GM23248 (cell line): Measurements from ENCODE around the gene ANKK1. TPM values are rescaled to one million over a fixed set of nuclear protein-coding genes. Genes with fewer than 3 reads are reported as not detected.

Source experiments
- DNase-seq: peaks from one replicate; pipeline ENCODE4 v3.0.0-alpha.2; 2015
- H2AFZ ChIP-seq: fragments of 200-600 bp; sonication (generic); 2 replicates; pipeline ENCODE4 v1.6.1; 2016; ENCODE audit warnings: antibody characterized with exemption
- H3F3A ChIP-seq: fragments of 200-600 bp; sonication (generic); 2 replicates; pipeline ENCODE4 v1.6.1; 2016; ENCODE audit warnings: mild to moderate bottlenecking, antibody characterized with exemption, mixed run types; ENCODE audit not compliant: insufficient read depth
- H3K27ac ChIP-seq: fragments of 200-600 bp; sonication (generic); 2 replicates; pipeline ENCODE4 v1.5.1; 2016; ENCODE audit warnings: mild to moderate bottlenecking
- H3K27me3 ChIP-seq: fragments of 200-600 bp; sonication (generic); replicated peaks from 2 replicates; pipeline ENCODE4 v1.6.1; 2016; ENCODE audit warnings: mild to moderate bottlenecking; ENCODE audit not compliant: insufficient read depth
- H3K36me3 ChIP-seq: fragments of 200-600 bp; sonication (generic); 2 replicates; pipeline ENCODE4 v1.6.1; 2016; ENCODE audit warnings: low read depth, mild to moderate bottlenecking
- H3K4me1 ChIP-seq: fragments of 200-600 bp; sonication (generic); 2 replicates; pipeline ENCODE4 v1.6.1; 2016; ENCODE audit warnings: mild to moderate bottlenecking; ENCODE audit not compliant: insufficient read depth
- H3K4me2 ChIP-seq: fragments of 200-600 bp; sonication (generic); one replicate; pipeline ENCODE4 v1.6.1; 2016; ENCODE audit warnings: mild to moderate bottlenecking; ENCODE audit not compliant: unreplicated experiment
- H3K4me3 ChIP-seq: fragments of 200-600 bp; sonication (generic); 2 replicates; pipeline ENCODE4 v1.5.1; 2016; ENCODE audit warnings: mild to moderate bottlenecking
- H3K79me2 ChIP-seq: fragments of 200-600 bp; sonication (generic); 2 replicates; pipeline ENCODE4 v1.6.1; 2016; ENCODE audit warnings: mild to moderate bottlenecking; ENCODE audit not compliant: insufficient read depth
- H3K9ac ChIP-seq: fragments of 200-600 bp; sonication (generic); 2 replicates; pipeline ENCODE4 v1.6.1; 2016; ENCODE audit warnings: mild to moderate bottlenecking
- H3K9me2 ChIP-seq: fragments of 200-600 bp; sonication (generic); 2 replicates; pipeline ENCODE4 v1.6.1; 2016; ENCODE audit warnings: mixed run types, mild to moderate bottlenecking, moderate library complexity; ENCODE audit not compliant: insufficient read depth
- H3K9me3 ChIP-seq: fragments of 200-600 bp; sonication (generic); one replicate; pipeline ENCODE4 v1.6.1; 2017; ENCODE audit warnings: low read depth
- H4K20me1 ChIP-seq: fragments of 200-600 bp; sonication (generic); 2 replicates; pipeline ENCODE4 v1.6.0; 2016; ENCODE audit not compliant: insufficient read depth
- EZH2 ChIP-seq: fragments of 200-600 bp; sonication (generic); IDR thresholded peaks from 2 replicates; pipeline ENCODE4 v1.6.1; 2018; ENCODE audit warnings: antibody characterized with exemption, mild to moderate bottlenecking; ENCODE audit not compliant: insufficient read depth, poor library complexity, severe bottlenecking
- EZH2phosphoT487 ChIP-seq: fragments of 200-600 bp; sonication (generic); IDR thresholded peaks from 2 replicates; pipeline ENCODE4 v1.6.1; 2018; ENCODE audit warnings: antibody characterized with exemption, moderate library complexity, mild to moderate bottlenecking, low read depth; ENCODE audit not compliant: insufficient read depth
- WGBS, 2 experiments: methylation state at CpG; one replicate each; pipeline ENCODE4 v1.1.6; 2015 to 2017; ENCODE audit warnings: low lambda C conversion rate in 2 of 2, low coverage in 1 of 2; ENCODE audit errors: missing lambda C conversion rate in 2 of 2; 5-methylcytosine and 5-hydroxymethylcytosine counted together
- in situ Hi-C: fragments of 300-500 bp; cut with MboI; formaldehyde crosslinking; loops from 2 replicates; pipeline ENCODE4 v1.15.0; 2020
- polyA plus RNA-seq: library from polyadenylated mRNA; unstranded; fragments of >200 nt; fragmentation: Nextera tagmentation; extraction: Ambion mirVana; gene quantifications from 2 replicates; pipeline ENCODE4 v1.2.1, GENCODE V29; 2016
- total RNA-seq: library from RNA; depleted of rRNA; stranded (reverse); fragments of >200 nt; shearing (Covaris generic); gene quantifications from 2 replicates; pipeline ENCODE4 v1.2.3, GENCODE V29; 2014

The ANKK1 gene
- total and polyA plus RNA-seq, 2 experiments from 2014 or later, result not detected

DNA sequence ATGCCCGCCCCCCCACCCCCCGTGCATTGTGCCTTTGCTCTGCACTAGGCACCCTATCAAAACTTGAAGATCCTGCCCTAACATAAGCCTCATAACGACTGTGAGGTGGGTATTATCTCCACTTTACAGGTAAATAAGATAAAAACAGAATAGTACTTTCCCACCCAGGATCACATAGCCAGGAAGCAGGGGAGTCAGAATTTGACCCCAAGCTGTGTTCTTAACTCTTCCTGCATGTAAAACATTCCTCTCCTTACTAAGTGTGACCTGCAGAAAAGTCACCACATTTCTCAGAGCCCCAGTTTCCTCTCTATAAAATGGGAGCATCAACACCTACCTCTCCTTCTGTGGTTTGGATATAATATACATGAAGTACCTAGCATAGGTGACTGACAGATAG lies 18.2 kb upstream of the ANKK1 start:
- Histone ChIP-seq H3K4me2 (no peak overlapping the region), H3K27me3 (no peaks in the 10 kb centered on the region), H3K9ac (no peak overlapping the region), H3K36me3 (no peaks in the 10 kb centered on the region), H3K79me2 (no peaks in the 10 kb centered on the region), H3F3A (peaks cover 14% of the 10 kb centered on the region), H4K20me1 (no peaks in the 10 kb centered on the region), H3K27ac (no peak overlapping the region), H3K9me3 (no peaks in the 10 kb centered on the region), H3K4me1 (peaks cover 16% of the 10 kb centered on the region), H3K9me2 (no peaks in the 10 kb centered on the region), H2AFZ (no peak overlapping the region), H3K4me3 (no peak overlapping the region)
- WGBS, 2 experiments, result 73 to 85% methylated on average over 2 to 3 of the region's 3 CpGs
- no peak for TF ChIP-seq EZH2
- no peak for TF ChIP-seq EZH2phosphoT487
- in situ Hi-C loops, result no loop called here
- DNase-seq, result no peak

DNA sequence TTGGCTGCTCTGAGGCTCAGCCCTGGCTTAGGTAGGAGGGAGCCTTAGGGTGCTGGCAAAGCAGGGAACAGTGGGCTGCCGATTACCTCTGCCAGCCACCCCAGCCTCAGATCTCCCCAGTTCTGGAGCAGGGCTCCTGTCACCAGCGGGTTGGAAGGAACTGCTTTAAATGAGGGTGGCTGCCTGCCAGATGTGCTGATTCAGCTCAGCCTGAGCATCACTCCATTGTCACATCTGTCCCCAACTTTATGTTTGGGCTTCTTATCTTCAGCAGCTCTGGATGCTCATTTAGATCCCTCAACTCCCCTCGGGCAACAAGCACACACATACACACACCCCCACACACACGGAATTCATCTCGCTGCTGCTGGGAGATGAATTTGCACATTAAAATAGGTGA lies 16.9 kb upstream of the ANKK1 start:
- H3K4me2 ChIP-seq, result no peak overlapping the region
- no peak for TF ChIP-seq EZH2
- TF ChIP-seq EZH2phosphoT487, result no peak
- in situ Hi-C loops, result no loop called here
- no peak overlapping the region for H3K4me3 ChIP-seq
- no peak overlapping the region for H3K27ac ChIP-seq
- H2AFZ ChIP-seq, result no peak overlapping the region
- 42 to 48% methylated on average over 5 of the region's 5 CpGs for WGBS, 2 experiments
- peaks cover 16% of the 10 kb centered on the region for H3K4me1 ChIP-seq
- no peaks in the 10 kb centered on the region for H3K9me3 ChIP-seq
- H3F3A ChIP-seq, result peaks cover 14% of the 10 kb centered on the region
- no peaks in the 10 kb centered on the region for H4K20me1 ChIP-seq
- H3K9me2 ChIP-seq, result no peaks in the 10 kb centered on the region
- H3K27me3 ChIP-seq, result no peaks in the 10 kb centered on the region
- no peak overlapping the region for H3K9ac ChIP-seq
- H3K79me2 ChIP-seq, result no peaks in the 10 kb centered on the region
- H3K36me3 ChIP-seq, result no peaks in the 10 kb centered on the region
- peak; percentile 24 for DNase-seq

DNA sequence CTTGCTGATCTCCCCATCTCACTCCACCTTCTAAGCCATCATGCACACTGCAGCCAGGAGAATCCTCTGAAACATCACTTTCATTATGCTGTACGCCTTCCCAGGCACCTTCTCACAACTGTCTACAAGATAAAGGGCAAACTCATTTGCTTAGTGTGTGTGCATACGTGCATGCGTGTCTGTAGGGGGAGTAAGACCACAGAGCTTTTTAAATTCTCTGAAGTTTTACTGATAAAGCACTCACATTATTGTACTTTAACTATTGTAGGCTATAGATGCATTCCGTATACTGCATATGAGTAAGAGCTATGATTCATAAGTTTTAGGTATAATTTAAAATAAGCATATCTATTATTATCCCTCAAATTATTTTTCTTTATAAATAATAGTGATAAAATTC lies 15.3 kb upstream of the ANKK1 start:
- Histone ChIP-seq H2AFZ (no peak overlapping the region), H3K27me3 (no peaks in the 10 kb centered on the region), H3K4me3 (no peak overlapping the region), H3K79me2 (no peaks in the 10 kb centered on the region), H4K20me1 (no peaks in the 10 kb centered on the region), H3K9me3 (no peaks in the 10 kb centered on the region), H3K36me3 (no peaks in the 10 kb centered on the region), H3K27ac (no peak overlapping the region), H3F3A (peaks cover 15% of the 10 kb centered on the region), H3K9ac (no peak overlapping the region), H3K4me1 (peaks cover 17% of the 10 kb centered on the region), H3K4me2 (no peak overlapping the region), H3K9me2 (no peaks in the 10 kb centered on the region)
- no peak for DNase-seq
- in situ Hi-C loops, result no loop called here
- 79% methylated on average over 4 of the region's 4 CpGs for WGBS, 2 experiments
- TF ChIP-seq EZH2phosphoT487 (no peak), EZH2 (no peak)

DNA sequence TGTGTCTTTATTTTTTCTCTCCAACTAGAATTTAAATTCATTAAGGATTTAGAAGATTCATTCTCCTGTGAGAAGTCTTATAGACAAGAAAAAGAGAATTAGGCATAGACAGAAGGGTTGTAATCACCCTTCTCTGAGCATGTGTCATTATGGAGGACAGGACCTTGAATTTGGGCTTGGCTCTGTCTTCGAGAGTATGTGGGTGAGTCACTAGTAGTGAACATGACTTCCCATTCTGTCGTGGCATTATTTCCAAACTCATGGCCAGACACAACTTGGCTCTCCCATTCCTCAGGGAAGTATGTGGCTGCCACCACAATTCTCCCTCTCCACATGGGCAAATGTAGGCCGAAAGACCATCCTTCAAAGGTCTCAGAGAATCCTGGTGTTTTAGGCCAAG lies 14.3 kb upstream of the ANKK1 start:
- DNase-seq, result peak; percentile 94
- TF ChIP-seq EZH2phosphoT487 (no peak), EZH2 (no peak)
- peaks cover 25% of the 10 kb centered on the region for H3F3A ChIP-seq
- H4K20me1 ChIP-seq, result no peaks in the 10 kb centered on the region
- no peaks in the 10 kb centered on the region for H3K9me2 ChIP-seq
- no peaks in the 10 kb centered on the region for H3K36me3 ChIP-seq
- H3K27ac ChIP-seq, result peak overlapping the region; percentile 40; the same call in 1 of the 2 replicates
- H3K79me2 ChIP-seq, result no peaks in the 10 kb centered on the region
- H3K4me3 ChIP-seq, result no peak overlapping the region
- no peaks in the 10 kb centered on the region for H3K27me3 ChIP-seq
- 15 to 18% methylated on average over 3 of the region's 3 CpGs for WGBS, 2 experiments
- H3K9ac ChIP-seq, result no peak overlapping the region
- no peak overlapping the region for H3K4me2 ChIP-seq
- H2AFZ ChIP-seq, result no peak overlapping the region
- H3K4me1 ChIP-seq, result peaks cover 27% of the 10 kb centered on the region
- in situ Hi-C loops, result no loop called here
- H3K9me3 ChIP-seq, result no peaks in the 10 kb centered on the region

DNA sequence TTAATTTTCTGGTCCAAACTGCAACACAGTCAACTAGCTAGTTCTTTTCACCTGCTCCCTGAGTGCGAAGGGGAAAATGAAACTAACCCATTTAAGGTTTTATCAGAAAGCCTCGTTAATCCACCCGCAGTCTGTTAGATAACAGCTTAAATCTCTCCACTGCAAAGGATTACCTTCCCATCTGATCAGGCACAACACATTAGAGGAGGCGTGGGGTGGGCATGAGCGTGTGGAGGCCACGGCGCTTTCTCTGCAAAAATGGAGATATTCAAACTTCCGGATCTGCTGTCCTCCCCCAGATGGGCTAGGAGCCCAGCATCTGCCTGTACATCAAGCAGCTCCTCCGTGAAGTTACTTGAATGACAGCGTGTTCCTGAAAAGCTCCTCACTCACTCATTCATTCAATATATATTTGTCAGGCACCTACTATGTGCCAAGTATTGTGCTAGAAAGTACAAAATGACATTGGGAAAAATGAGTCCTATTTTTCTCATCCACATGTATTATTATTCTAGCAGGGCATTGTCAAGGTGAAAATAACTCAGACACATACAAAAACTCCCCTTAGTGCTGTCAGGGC lies 13.5 kb upstream of the ANKK1 start:
- Histone ChIP-seq H3K4me1 (peaks cover 33% of the 10 kb centered on the region), H3F3A (peaks cover 31% of the 10 kb centered on the region), H3K79me2 (no peaks in the 10 kb centered on the region), H3K27ac (peak overlapping the region; percentile 40; the same call in 1 of the 2 replicates), H3K36me3 (no peaks in the 10 kb centered on the region), H4K20me1 (no peaks in the 10 kb centered on the region), H3K9me3 (no peaks in the 10 kb centered on the region), H3K9me2 (no peaks in the 10 kb centered on the region), H3K9ac (no peak overlapping the region), H3K4me3 (no peak overlapping the region), H3K4me2 (no peak overlapping the region), H3K27me3 (no peaks in the 10 kb centered on the region), H2AFZ (no peak overlapping the region)
- 72 to 75% methylated on average over 10 of the region's 10 CpGs for WGBS, 2 experiments
- in situ Hi-C loops, result no loop called here
- no peak for DNase-seq
- TF ChIP-seq EZH2 (no peak), EZH2phosphoT487 (no peak)
